NT2/D1 (cell line): ENCODE data around the gene TRIM13.

ENCODE experiments used
- SUZ12 ChIP-seq: IDR thresholded peaks from 2 replicates; pipeline ENCODE4 v1.6.1; 2011; ENCODE audit not compliant: insufficient read length, insufficient read depth; ENCODE audit errors: extremely low read depth
- YY1 ChIP-seq: IDR thresholded peaks from 2 replicates; pipeline ENCODE4 v1.6.1; 2011; ENCODE audit not compliant: insufficient read length, insufficient read depth
- ZNF274 ChIP-seq: IDR thresholded peaks from 2 replicates; pipeline ENCODE4 v1.6.1; 2011; ENCODE audit warnings: mild to moderate bottlenecking, low read depth, low read length

- TF ChIP-seq YY1 (no peak), ZNF274 (no peak), SUZ12 (no peak)
Observed at GRCh38 chr13:50053844-50054243, 57.0 kb downstream of the TRIM13 start.
